ENCODE results near the gene ETS2. TPM values are rescaled to one million over a fixed set of nuclear protein-coding genes. Genes with fewer than 3 reads are reported as not detected.

ETS2 gene
- total RNA-seq, 1 experiment from 2014 or later, result 35.3 TPM

DNA sequence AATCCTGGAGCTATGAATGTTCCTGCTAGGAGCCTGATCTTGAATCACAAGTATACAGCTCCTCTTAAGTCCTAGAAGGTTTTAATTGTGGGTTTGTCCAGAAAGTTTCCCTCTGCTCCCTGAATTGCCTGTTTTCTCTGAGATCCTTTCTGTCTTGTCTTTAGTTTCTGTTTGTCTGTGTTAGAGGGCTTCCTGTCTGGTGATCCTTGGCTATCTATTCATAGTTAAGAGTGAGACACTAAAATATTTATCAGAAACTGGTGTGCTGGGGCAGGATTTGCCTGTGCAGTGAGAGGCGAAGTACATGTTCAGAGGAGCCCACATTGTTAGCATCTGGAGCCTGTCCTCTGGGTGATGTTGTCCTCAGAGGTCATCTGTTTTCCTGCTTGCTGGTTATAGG is 45.4 kb downstream of the ETS2 start:
- no peak overlapping the region for H3K14ac ChIP-seq (ENCODE audit: insufficient read depth, low read length)
- no peak overlapping the region for H2BK12ac ChIP-seq (ENCODE audit: insufficient read length, low read depth, low read length)
- no peak overlapping the region for H2AK5ac ChIP-seq (ENCODE audit: insufficient read length, low read length)
- no peak overlapping the region for H3K4me3 Mint-ChIP-seq
- no peaks in the 10 kb centered on the region for H3K79me1 ChIP-seq (ENCODE audit: insufficient read depth, low read depth, low read length, poor library complexity, severe bottlenecking)
- H3K9ac ChIP-seq (ENCODE audit: extremely low read depth, insufficient read length, low read length), result no peak overlapping the region
- no peak overlapping the region for H3K4me2 ChIP-seq (ENCODE audit: insufficient read depth, insufficient read length, low read length)
- peaks cover 9 to 12% of the 10 kb centered on the region in 2 experiments for H3K4me1 Mint-ChIP-seq
- no CpG with 5 or more reads among the region's 1 CpG for WGBS (ENCODE audit: extremely low coverage, insufficient read length, low lambda C conversion rate)
- H2BK15ac ChIP-seq (ENCODE audit: low read depth, low read length), result no peak overlapping the region
- no peak overlapping the region for H3K4ac ChIP-seq (ENCODE audit: low read depth, low read length)
- H3K23ac ChIP-seq (ENCODE audit: insufficient read length, low read depth, low read length), result no peak overlapping the region
- no peak for DNase-seq
- peaks cover 3% of the 10 kb centered on the region for H3K27me3 Mint-ChIP-seq (ENCODE audit: low read depth)
- no peak overlapping the region for H2BK5ac ChIP-seq (ENCODE audit: insufficient read length, low read length)
- H4K91ac ChIP-seq (ENCODE audit: insufficient read length, low read depth, low read length), result no peak overlapping the region
- no peak overlapping the region for H3K27ac Mint-ChIP-seq
- no peak overlapping the region for H3K27ac ChIP-seq (ENCODE audit: insufficient read length, low read depth, low read length)
- H2BK120ac ChIP-seq (ENCODE audit: low read depth, low read length, poor library complexity, severe bottlenecking), result no peak overlapping the region
- TF ChIP-seq, protein P1, sequence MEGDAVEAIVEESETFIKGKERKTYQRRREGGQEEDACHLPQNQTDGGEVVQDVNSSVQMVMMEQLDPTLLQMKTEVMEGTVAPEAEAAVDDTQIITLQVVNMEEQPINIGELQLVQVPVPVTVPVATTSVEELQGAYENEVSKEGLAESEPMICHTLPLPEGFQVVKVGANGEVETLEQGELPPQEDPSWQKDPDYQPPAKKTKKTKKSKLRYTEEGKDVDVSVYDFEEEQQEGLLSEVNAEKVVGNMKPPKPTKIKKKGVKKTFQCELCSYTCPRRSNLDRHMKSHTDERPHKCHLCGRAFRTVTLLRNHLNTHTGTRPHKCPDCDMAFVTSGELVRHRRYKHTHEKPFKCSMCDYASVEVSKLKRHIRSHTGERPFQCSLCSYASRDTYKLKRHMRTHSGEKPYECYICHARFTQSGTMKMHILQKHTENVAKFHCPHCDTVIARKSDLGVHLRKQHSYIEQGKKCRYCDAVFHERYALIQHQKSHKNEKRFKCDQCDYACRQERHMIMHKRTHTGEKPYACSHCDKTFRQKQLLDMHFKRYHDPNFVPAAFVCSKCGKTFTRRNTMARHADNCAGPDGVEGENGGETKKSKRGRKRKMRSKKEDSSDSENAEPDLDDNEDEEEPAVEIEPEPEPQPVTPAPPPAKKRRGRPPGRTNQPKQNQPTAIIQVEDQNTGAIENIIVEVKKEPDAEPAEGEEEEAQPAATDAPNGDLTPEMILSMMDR (conservative IDR thresholded peaks at IDR 0.05), result no peak
- no peaks in the 10 kb centered on the region for H3K9me3 ChIP-seq (ENCODE audit: control insufficient read depth, low read depth, low read length)
- H4K8ac ChIP-seq (replicated peaks; ENCODE audit: insufficient read length, low read depth, low read length), result no peak overlapping the region
- no peak overlapping the region for H2BK20ac ChIP-seq (ENCODE audit: low read depth, low read length, poor library complexity, severe bottlenecking)
- H3T11ph ChIP-seq (ENCODE audit: low read length), result no peak overlapping the region
- H4K20me1 ChIP-seq (ENCODE audit: control insufficient read depth, insufficient read depth, insufficient read length), result no peaks in the 10 kb centered on the region
- H3K4me1 ChIP-seq (ENCODE audit: insufficient read depth, low read length), result no peaks in the 10 kb centered on the region
- H3K56ac ChIP-seq (ENCODE audit: insufficient read length, low read depth, low read length), result no peak overlapping the region
- no peak overlapping the region for H2AFZ ChIP-seq (ENCODE audit: low read length)
- no peaks in the 10 kb centered on the region for H3K23me2 ChIP-seq (ENCODE audit: insufficient read length, low read depth, low read length, poor library complexity, severe bottlenecking)
- no peaks in the 10 kb centered on the region for H3K79me2 ChIP-seq (ENCODE audit: insufficient read depth, low read length)
- no peak overlapping the region for H3K18ac ChIP-seq (ENCODE audit: insufficient read length, low read depth, low read length)
- H4K5ac ChIP-seq (ENCODE audit: insufficient read length, low read depth, low read length), result no peak overlapping the region
- no peaks in the 10 kb centered on the region for H3K36me3 Mint-ChIP-seq (ENCODE audit: insufficient read depth in 1 of 3, low read depth in 3 of 3)
- no peaks in the 10 kb centered on the region for H3K9me3 Mint-ChIP-seq
- no peaks in the 10 kb centered on the region for H3K27me3 ChIP-seq (ENCODE audit: insufficient read depth, low read length)

Measured in H9 (cell line).